CD14-positive monocyte (primary cell): Measurements from ENCODE around the gene HILPDA. TPM values are rescaled to one million over a fixed set of nuclear protein-coding genes. Genes with fewer than 3 reads are reported as not detected.

ENCODE experiments used
- DNase-seq, 3 donors: peaks; one replicate each; pipeline ENCODE4 v3.0.0-alpha.2; 2011 to 2022
- H2AFZ ChIP-seq: 2 replicates; pipeline ENCODE4 v1.6.0; 2012; ENCODE audit warnings: mild to moderate bottlenecking, low read depth, low read length, inconsistent platforms; ENCODE audit not compliant: insufficient read depth, poor library complexity, severe bottlenecking
- H3K27ac ChIP-seq, 2 donors: 1 replicate in 1 of 2; 2 replicates in 1 of 2; pipeline ENCODE4 v1.5.1; 2012 to 2013; ENCODE audit warnings: low read length in 2 of 2, control low read depth in 1 of 2, inconsistent platforms in 1 of 2, low read depth in 1 of 2, mild to moderate bottlenecking in 1 of 2
- H3K27me3 ChIP-seq, 2 donors: one replicate each; pipeline versions ENCODE4 v1.6.0 to v1.6.1; 2011 to 2013; ENCODE audit warnings: low read length in 2 of 2; ENCODE audit not compliant: control insufficient read depth in 2 of 2, insufficient read depth in 2 of 2
- H3K36me3 ChIP-seq, 2 donors: replicated peaks in 1 of 2; 1 replicate in 1 of 2; 2 replicates in 1 of 2; pipeline versions ENCODE4 v1.5.1 to v1.6.1; 2012 to 2013; ENCODE audit warnings: low read length in 2 of 2, control low read depth in 1 of 2, inconsistent platforms in 1 of 2, mild to moderate bottlenecking in 1 of 2; ENCODE audit not compliant: insufficient read depth in 2 of 2, control insufficient read depth in 1 of 2
- H3K4me1 ChIP-seq, 2 donors: 1 replicate in 1 of 2; 2 replicates in 1 of 2; pipeline versions ENCODE4 v1.5.1 to v1.6.1; 2012 to 2013; ENCODE audit warnings: low read length in 2 of 2, control low read depth in 1 of 2, inconsistent platforms in 1 of 2, mild to moderate bottlenecking in 1 of 2, moderate library complexity in 1 of 2; ENCODE audit not compliant: insufficient read depth in 2 of 2, control insufficient read depth in 1 of 2
- H3K4me2 ChIP-seq: replicated peaks from 2 replicates; pipeline ENCODE3; 2012; ENCODE audit warnings: low read length, moderate library complexity, mild to moderate bottlenecking; ENCODE audit not compliant: poor library complexity, severe bottlenecking; ENCODE audit errors: extremely low read depth
- H3K4me3 ChIP-seq, 3 experiments: fragments of 200-600 bp in 1 of 3; sonication (generic) in 1 of 3; replicated peaks in 1 of 3; 1 replicate in 2 of 3; 2 replicates in 1 of 3; pipeline ENCODE4 v1.5.1; 2011 to 2013; ENCODE audit warnings: low read length in 3 of 3, mild to moderate bottlenecking in 3 of 3, control low read depth in 2 of 3, low read depth in 2 of 3, inconsistent platforms in 1 of 3, moderate library complexity in 1 of 3
- H3K79me2 ChIP-seq: 2 replicates; pipeline ENCODE4 v1.6.0; 2012; ENCODE audit warnings: mild to moderate bottlenecking, control low read depth, inconsistent platforms, low read length, moderate library complexity; ENCODE audit not compliant: insufficient read depth
- H3K9ac ChIP-seq: 2 replicates; pipeline ENCODE4 v1.6.0; 2017; ENCODE audit warnings: low read length, mild to moderate bottlenecking; ENCODE audit not compliant: insufficient read depth, poor library complexity, severe bottlenecking
- H3K9me3 ChIP-seq, 2 donors: replicated peaks in 1 of 2; 1 replicate in 1 of 2; 2 replicates in 1 of 2; pipeline versions ENCODE4 v1.5.1 to v1.6.1; 2012 to 2013; ENCODE audit warnings: low read length in 2 of 2, control low read depth in 1 of 2; ENCODE audit not compliant: control insufficient read depth in 1 of 2, insufficient read depth in 1 of 2
- H4K20me1 ChIP-seq: 2 replicates; pipeline ENCODE4 v1.6.0; 2012; ENCODE audit warnings: mild to moderate bottlenecking, low read length, control low read depth, moderate library complexity; ENCODE audit not compliant: insufficient read depth
- H3K27ac Mint-ChIP-seq, 7 donors: one replicate each; pipeline ENCODE4 v1.8.0; 2020; ENCODE audit warnings: mild to moderate bottlenecking in 7 of 7, mixed read lengths in 7 of 7, moderate library complexity in 6 of 7, inconsistent platforms in 2 of 7
- H3K27me3 Mint-ChIP-seq, 3 donors: one replicate each; pipeline ENCODE4 v1.8.0; 2021 to 2022; ENCODE audit warnings: low read depth in 3 of 3, mild to moderate bottlenecking in 3 of 3, mixed read lengths in 3 of 3, moderate library complexity in 3 of 3, inconsistent platforms in 1 of 3
- H3K36me3 Mint-ChIP-seq, 2 donors: one replicate each; pipeline ENCODE4 v1.8.0; 2020; ENCODE audit warnings: mixed read lengths in 2 of 2, inconsistent platforms in 1 of 2, mild to moderate bottlenecking in 1 of 2
- H3K4me1 Mint-ChIP-seq: one replicate; pipeline ENCODE4 v1.8.0; 2020; ENCODE audit warnings: mild to moderate bottlenecking, mixed read lengths
- H3K4me3 Mint-ChIP-seq, 2 donors: one replicate each; pipeline ENCODE4 v1.8.0; 2020; ENCODE audit warnings: mild to moderate bottlenecking in 2 of 2, mixed read lengths in 2 of 2, moderate library complexity in 1 of 2
- H3K9me3 Mint-ChIP-seq, 7 donors: one replicate each; pipeline ENCODE4 v1.8.0; 2020 to 2022; ENCODE audit warnings: mixed read lengths in 7 of 7, mild to moderate bottlenecking in 6 of 7, moderate library complexity in 6 of 7, inconsistent platforms in 2 of 7
- CTCF ChIP-seq: fragments of 200-600 bp; IDR thresholded peaks from one replicate; pipeline ENCODE4 v1.8.0; 2022; ENCODE audit warnings: antibody characterized with exemption, mild to moderate bottlenecking
- WGBS: methylation state at CpG from one replicate; pipeline ENCODE4 v1.1.5; 2013; ENCODE audit warnings: missing lambda C conversion rate; ENCODE audit not compliant: insufficient coverage; 5-methylcytosine and 5-hydroxymethylcytosine counted together
- intact Hi-C, 2 donors: fragments of 100-400 bp; cut with micrococcal nuclease; formaldehyde crosslinking; loops; one replicate each; pipeline versions ENCODE4 v1.15.0 to v1.15.1; 2023
- polyA plus RNA-seq, 3 donors: library from polyadenylated mRNA; depleted of rRNA in 1 of 3; unstranded in 2 of 3; stranded (reverse) in 1 of 3; fragments of 300-500 nt in 2 of 3; fragments of >200 nt in 1 of 3; fragmentation: Illumina TruSeq in 2 of 3; gene quantifications; 1 replicate in 2 of 3; 2 replicates in 1 of 3; pipeline ENCODE4 v1.2.3, GENCODE V29; 2012 to 2021

Gene HILPDA
- polyA plus RNA-seq, 3 donors, result 2.0 to 7.9 (median 2.6) TPM

GRCh38 chr7:128430207-128430606 is 25.5 kb upstream of the HILPDA start:
- no peak for DNase-seq
- Histone ChIP-seq H3K4me1 (peaks cover 0 to 5% of the 10 kb centered on the region in 2 donors), H3K9ac (no peak overlapping the region), H3K36me3 (no peaks in the 10 kb centered on the region), H3K4me2 (no peak overlapping the region), H3K79me2 (no peaks in the 10 kb centered on the region), H2AFZ (no peak overlapping the region), H3K4me3 (no peak overlapping the region), H3K27ac (no peak overlapping the region), H4K20me1 (no peaks in the 10 kb centered on the region), H3K9me3 (no peaks in the 10 kb centered on the region), H3K27me3 (no peaks in the 10 kb centered on the region)
- intact Hi-C loops, result no loop called here
- Mint-ChIP-seq H3K4me3 (no peak overlapping the region), H3K4me1 (peaks cover 10% of the 10 kb centered on the region), H3K9me3 (peaks cover 0 to 4% (median 0%) of the 10 kb centered on the region in 7 donors), H3K27me3 (no peaks in the 10 kb centered on the region), H3K27ac (no peak overlapping the region), H3K36me3 (no peaks in the 10 kb centered on the region)
- 88% methylated on average over 1 of the region's 3 CpGs for WGBS
- TF ChIP-seq CTCF, result no peak

GRCh38 chr7:128431221-128431620 is 24.5 kb upstream of the HILPDA start:
- H3K9me3 ChIP-seq, result no peaks in the 10 kb centered on the region
- H3K79me2 ChIP-seq, result no peaks in the 10 kb centered on the region
- Mint-ChIP-seq H3K36me3 (no peaks in the 10 kb centered on the region), H3K4me1 (peaks cover 10% of the 10 kb centered on the region), H3K27me3 (no peaks in the 10 kb centered on the region), H3K4me3 (no peak overlapping the region), H3K9me3 (peaks cover 0 to 4% (median 0%) of the 10 kb centered on the region in 7 donors), H3K27ac (no peak overlapping the region)
- H3K4me3 ChIP-seq, result no peak overlapping the region
- H3K36me3 ChIP-seq, result no peaks in the 10 kb centered on the region
- intact Hi-C loops, result no loop called here
- H3K9ac ChIP-seq, result no peak overlapping the region
- DNase-seq, result no peak
- no peak overlapping the region for H3K4me2 ChIP-seq
- TF ChIP-seq CTCF, result no peak
- H2AFZ ChIP-seq, result peak overlapping the region; percentile 17
- no peaks in the 10 kb centered on the region for H4K20me1 ChIP-seq
- H3K27me3 ChIP-seq, result no peaks in the 10 kb centered on the region
- H3K27ac ChIP-seq, result no peak overlapping the region
- H3K4me1 ChIP-seq, result peaks cover 0 to 5% of the 10 kb centered on the region in 2 donors
- WGBS, result 95% methylated on average over 2 of the region's 6 CpGs
